ENCODE results near the gene CLASP2.
A peak's percentile ranks its signal among the peaks of the same experiment; 100 is the strongest.
"Not testable (repeated sequence)": the region's sequence is repeated elsewhere in the genome, so short reads cannot be mapped to it uniquely, and the experiment has no call there.

CLASP2 gene

DNA sequence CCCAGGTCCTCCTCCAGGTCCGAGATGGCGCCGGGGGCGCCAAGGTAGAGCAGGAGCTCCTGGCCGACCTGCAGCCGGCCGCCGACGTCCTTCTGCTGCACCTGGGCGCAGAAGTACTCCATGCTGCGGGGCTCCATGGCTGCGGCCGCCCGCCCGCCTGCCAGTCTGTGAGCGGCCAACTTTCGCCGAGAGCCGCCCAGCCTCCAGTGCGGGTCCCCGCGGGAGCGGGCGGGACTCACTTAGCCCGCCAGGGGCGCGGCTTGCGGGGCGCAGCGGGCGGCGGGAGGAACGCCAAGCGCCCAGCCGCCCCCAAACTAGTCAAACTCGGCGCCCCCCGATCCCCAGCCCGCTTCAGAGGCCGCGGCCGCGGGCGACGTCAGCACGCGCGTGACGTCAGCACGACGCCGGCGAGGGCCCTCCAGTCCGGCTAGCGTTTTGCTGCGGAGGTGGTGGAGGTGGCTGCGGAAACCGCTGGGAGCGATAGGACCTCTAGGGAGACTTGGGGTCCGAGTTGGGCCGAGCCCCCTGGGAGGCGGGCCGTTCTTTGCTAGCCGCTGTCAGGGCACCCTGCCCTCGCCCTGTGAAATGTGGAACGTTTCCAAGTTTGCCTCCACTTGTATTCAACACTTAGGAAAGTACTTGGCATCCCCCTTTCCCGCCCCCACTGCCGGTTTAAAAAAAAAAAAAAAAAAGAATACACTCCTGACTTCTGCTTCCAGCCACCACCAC is at the start of gene CLASP2:
CLASP2 (minus strand) TSS at position 389 of the 729 bp plus-strand sequence; CDS start at position 137, 252 bp downstream.
- Histone ChIP-seq H3K27ac (peak within 1 kb of the TSS; percentile 94 to 99), H3K27me3 (no peaks in the 10 kb centered on the region), H3K4me1 (peaks cover 0 to 49% (median 11%) of the 10 kb centered on the region in 4 donors), H3K4me3 (peak within 1 kb of the TSS; percentile 86 to 90), H3K36me3 (no peaks in the 10 kb centered on the region), H3K9me3 (no peaks in the 10 kb centered on the region)
- intact Hi-C loops (cut with DNase I; ENCODE audit: low total_unique reads), result loop anchor here (5.0 to 10.0 kb wide), 2 partner anchors 57 to 79 kb away; partner anchors contain the start of gene PDCD6IP
- TF ChIP-seq CTCF (IDR thresholded peaks at IDR 0.05), result peak; percentile 9 to 12
- DNase-seq, result peak; percentile 78 to 92

DNA sequence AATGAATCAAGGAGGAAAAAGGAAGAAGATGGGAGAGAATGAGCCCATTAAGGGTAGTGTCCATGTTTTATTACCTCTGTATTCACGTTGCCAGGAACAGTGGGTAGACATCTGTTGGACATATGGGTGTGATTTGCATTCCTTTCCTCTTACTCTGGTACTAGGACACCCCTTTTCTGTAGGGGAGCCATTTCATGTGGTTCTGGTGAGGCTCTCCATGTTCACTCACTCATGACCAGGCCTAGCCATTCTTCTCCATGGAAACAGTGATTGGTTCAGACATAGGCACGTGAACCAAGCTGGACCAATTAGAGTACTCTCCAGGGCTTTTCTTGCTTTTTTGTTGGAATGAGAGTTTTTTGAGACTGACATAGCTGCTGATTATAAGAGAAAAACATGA is 40.8 kb upstream of the CLASP2 start:
- Histone ChIP-seq H3K27me3 (no peaks in the 10 kb centered on the region), H3K9me3 (peaks cover 0 to 12% (median 3%) of the 10 kb centered on the region in 3 donors), H3K36me3 (no peaks in the 10 kb centered on the region), H3K27ac (no peak overlapping the region), H3K4me1 (no peaks in the 10 kb centered on the region), H3K4me3 (no peak overlapping the region)
- intact Hi-C loops (cut with DNase I; ENCODE audit: low total_unique reads), result no loop called here
- DNase-seq, result no peak
- no peak for TF ChIP-seq CTCF (IDR thresholded peaks at IDR 0.05)

DNA sequence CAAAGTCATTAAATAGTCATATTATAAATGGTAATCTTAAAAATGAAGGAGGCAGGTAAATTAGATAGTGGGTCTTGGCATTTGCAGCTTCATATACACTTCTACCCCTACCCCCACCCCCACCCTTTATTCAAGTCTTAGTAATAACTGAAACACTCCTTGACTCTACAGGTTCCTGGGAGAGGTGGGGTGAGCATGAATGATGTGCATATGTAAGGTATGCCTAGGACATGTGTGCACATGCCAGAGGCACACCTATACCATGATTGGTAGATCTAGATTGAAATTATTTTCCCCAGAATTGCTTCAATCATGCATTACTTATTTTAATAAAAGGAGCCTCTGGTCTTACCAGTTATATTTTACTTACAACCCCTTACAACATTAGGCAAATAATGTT is 40.2 kb upstream of the CLASP2 start:
- intact Hi-C loops (cut with DNase I; ENCODE audit: low total_unique reads), result no loop called here
- no peaks in the 10 kb centered on the region for H3K4me1 ChIP-seq
- no peaks in the 10 kb centered on the region for H3K36me3 ChIP-seq
- peaks cover 0 to 12% (median 3%) of the 10 kb centered on the region in 3 donors for H3K9me3 ChIP-seq
- no peak overlapping the region for H3K27ac ChIP-seq
- no peaks in the 10 kb centered on the region for H3K27me3 ChIP-seq
- no peak for TF ChIP-seq CTCF (IDR thresholded peaks at IDR 0.05)
- no peak for DNase-seq
- H3K4me3 ChIP-seq, result no peak overlapping the region

DNA sequence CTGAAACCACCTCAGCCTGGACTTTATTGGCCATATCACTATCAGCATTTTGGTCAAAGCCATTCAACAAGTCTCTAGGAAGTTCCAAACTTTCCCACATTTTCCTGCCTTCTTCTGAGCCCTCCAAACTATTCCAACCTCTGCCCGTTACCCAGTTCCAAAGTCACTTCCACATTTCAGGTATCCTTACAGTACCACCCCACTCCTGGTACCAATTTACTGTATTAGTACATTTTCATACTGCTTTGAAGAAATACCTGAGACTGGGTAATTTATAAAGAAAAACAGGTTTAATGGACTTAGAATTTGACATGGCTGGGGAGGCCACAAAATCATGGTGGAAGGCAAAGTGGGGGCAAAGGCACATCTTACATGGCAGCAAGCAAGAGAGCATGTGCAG is 36.3 kb upstream of the CLASP2 start:
- H3K36me3 ChIP-seq; H3K27ac ChIP-seq; intact Hi-C loops (cut with DNase I; ENCODE audit: low total_unique reads); DNase-seq; H3K27me3 ChIP-seq; H3K4me3 ChIP-seq: not testable (repeated sequence)
- peaks cover 0 to 21% (median 0%) of the 10 kb centered on the region in 4 donors for H3K4me1 ChIP-seq
- H3K9me3 ChIP-seq, result peaks cover 0 to 12% (median 3%) of the 10 kb centered on the region in 3 donors

GRCh38 chr3:33751336-33751735 is 33.3 kb upstream of the CLASP2 start:
- DNase-seq, result no peak
- H3K27me3 ChIP-seq, result no peaks in the 10 kb centered on the region
- no peak for TF ChIP-seq CTCF (IDR thresholded peaks at IDR 0.05)
- H3K27ac ChIP-seq, result no peak overlapping the region
- H3K4me1 ChIP-seq, result peaks cover 0 to 21% (median 0%) of the 10 kb centered on the region in 4 donors
- no peaks in the 10 kb centered on the region for H3K36me3 ChIP-seq
- no peak overlapping the region for H3K4me3 ChIP-seq
- intact Hi-C loops (cut with DNase I; ENCODE audit: low total_unique reads), result no loop called here
- peaks cover 0 to 12% (median 3%) of the 10 kb centered on the region in 3 donors for H3K9me3 ChIP-seq

DNA sequence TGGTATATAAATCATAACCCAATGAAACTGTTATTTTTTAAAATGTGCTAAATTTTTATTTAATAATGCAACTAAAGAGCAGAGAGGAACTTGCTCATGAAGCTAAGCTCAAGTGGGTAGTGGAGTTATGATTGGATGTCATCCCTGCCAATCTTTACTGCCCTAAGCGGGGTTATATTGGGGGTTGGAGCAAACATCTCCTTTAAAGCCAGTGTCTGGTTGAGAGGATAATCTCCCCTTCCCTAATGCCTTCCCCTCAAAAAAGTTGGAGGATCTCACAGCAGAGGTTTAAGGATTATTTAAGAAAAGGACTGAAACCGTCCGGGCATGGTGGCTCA is 32.1 kb upstream of the CLASP2 start:
- no peak for TF ChIP-seq CTCF (IDR thresholded peaks at IDR 0.05)
- H3K4me1 ChIP-seq, result peaks cover 0 to 21% (median 0%) of the 10 kb centered on the region in 4 donors
- no peak overlapping the region for H3K27ac ChIP-seq
- H3K27me3 ChIP-seq, result no peaks in the 10 kb centered on the region
- intact Hi-C loops (cut with DNase I; ENCODE audit: low total_unique reads), result no loop called here
- H3K36me3 ChIP-seq, result no peaks in the 10 kb centered on the region
- no peak for DNase-seq
- no peak overlapping the region for H3K4me3 ChIP-seq
- H3K9me3 ChIP-seq, result peaks cover 0 to 11% (median 3%) of the 10 kb centered on the region in 3 donors

All from tibial artery (tissue), 4 donors.